EH (cell line): ENCODE measurements around the gene SEMA3F.
"Not testable (repeated sequence)": the region's sequence is repeated elsewhere in the genome, so short reads cannot be mapped to it uniquely, and the experiment has no call there.

ENCODE experiments used
- DNase-seq: peaks from one replicate; pipeline ENCODE4 v3.0.0-alpha.2; 2015; ENCODE audit warnings: low read depth

Gene SEMA3F

GRCh38 chr3:50194128-50194902 is 39.2 kb downstream of the SEMA3F start:
- peak; percentile 64 for DNase-seq

- DNase-seq: no peak
These were observed 39.9 kb downstream of the SEMA3F start for GRCh38 chr3:50194903-50195500.

- DNase-seq: no peak
These were observed 40.6 kb downstream of the SEMA3F start for GRCh38 chr3:50195501-50196252.

- DNase-seq: no peak
These were observed 41.2 kb downstream of the SEMA3F start for GRCh38 chr3:50196253-50196801.

GRCh38 chr3:50201573-50202315 is 46.6 kb downstream of the SEMA3F start:
- DNase-seq: no peak

- DNase-seq: no peak
These were observed 47.4 kb downstream of the SEMA3F start for GRCh38 chr3:50202353-50203112.

GRCh38 chr3:50203113-50203808 is 48.1 kb downstream of the SEMA3F start:
- DNase-seq: no peak

GRCh38 chr3:50203809-50204803 is 49.0 kb downstream of the SEMA3F start:
- peak; percentile 21 for DNase-seq

GRCh38 chr3:50204804-50205412 is 49.8 kb downstream of the SEMA3F start, which contains the start of gene SLC38A3:
TSS of gene SLC38A3 (plus strand) at chr3:50205271. CDS start at chr3:50214200, 8,929 bp downstream.
- no peak for DNase-seq

GRCh38 chr3:50205413-50206276 is 50.5 kb downstream of the SEMA3F start:
- no peak for DNase-seq

- no peak for DNase-seq
These were observed 52.4 kb downstream of the SEMA3F start for GRCh38 chr3:50207359-50208042.

GRCh38 chr3:50208677-50209344 is 53.7 kb downstream of the SEMA3F start:
- no peak for DNase-seq

- DNase-seq: no peak
These were observed 55.0 kb downstream of the SEMA3F start for GRCh38 chr3:50210176-50210509.

GRCh38 chr3:50210510-50211367 is 55.6 kb downstream of the SEMA3F start:
- DNase-seq: no peak

- DNase-seq: not testable (repeated sequence)
These were observed 56.2 kb downstream of the SEMA3F start for GRCh38 chr3:50211368-50211717.

GRCh38 chr3:50211930-50212329 is 56.8 kb downstream of the SEMA3F start:
- DNase-seq: peak; percentile 66
